GM21737 (cell line): Measurements from ENCODE around the gene RGS16.

Experiments
- ATAC-seq: cut with Tn5 transposase; IDR thresholded peaks from one replicate; pipeline ENCODE4 v1.9.1; 2021; ENCODE audit warnings: mild to moderate bottlenecking, moderate library complexity; ENCODE audit not compliant: unreplicated experiment

RGS16 gene

DNA sequence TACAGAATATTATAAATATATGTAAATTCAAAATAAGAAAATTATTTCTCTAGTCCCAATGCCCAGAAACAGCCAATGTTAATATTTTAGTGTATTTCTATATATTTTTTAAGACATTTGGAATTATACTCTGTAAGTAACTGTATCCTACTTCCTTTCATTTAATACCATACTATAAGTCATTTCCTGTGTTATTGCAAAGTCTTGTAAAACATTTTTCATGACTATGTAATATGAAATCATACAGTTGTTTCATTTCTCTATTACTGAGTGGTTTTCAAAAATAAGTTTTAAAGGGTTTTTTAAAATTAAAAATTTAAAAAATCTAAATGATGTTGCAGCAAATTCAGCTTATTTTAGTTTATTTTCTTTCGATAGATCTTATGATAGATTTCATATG, 17.1 kb downstream of the RGS16 start:
- no peak for ATAC-seq

DNA sequence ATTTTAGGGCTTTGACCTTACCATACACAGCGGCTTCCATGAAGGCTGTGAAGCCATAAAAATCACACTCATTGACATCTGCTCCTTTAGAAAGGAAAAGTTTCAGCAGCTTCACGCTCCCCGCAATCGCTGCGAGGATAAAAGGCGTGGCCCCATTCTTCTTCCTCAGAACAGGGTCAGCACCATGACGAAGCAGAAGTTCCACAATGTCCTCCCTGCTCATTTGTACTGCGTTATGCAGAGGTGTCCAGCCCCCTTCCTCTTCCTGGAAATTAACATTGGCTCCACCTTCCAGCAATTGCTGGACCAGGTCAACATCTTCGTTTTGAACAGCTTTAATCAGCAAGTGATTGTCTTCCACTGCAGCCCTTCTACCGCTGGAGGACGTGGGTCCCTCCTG, 17.8 kb downstream of the RGS16 start:
- ATAC-seq: no peak

DNA sequence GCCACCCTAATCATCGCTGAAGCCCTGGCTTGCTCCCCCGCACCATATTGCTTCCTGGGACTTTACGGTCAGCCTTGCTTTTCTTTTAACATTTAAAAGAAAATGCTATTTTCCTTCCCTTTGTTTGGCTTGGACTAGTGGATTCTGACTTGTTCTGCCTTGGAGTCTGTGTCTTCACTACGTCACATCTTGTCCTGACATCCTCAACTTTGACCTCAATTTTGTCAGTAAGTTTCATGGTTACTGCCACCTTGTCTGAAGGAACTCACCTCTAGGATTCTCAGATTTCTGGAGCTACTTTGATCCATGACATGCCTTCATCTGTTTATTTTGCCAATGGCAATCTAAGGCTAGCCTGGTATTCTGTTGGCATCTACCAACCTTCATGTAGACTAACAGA, 19.4 kb downstream of the RGS16 start:
- ATAC-seq: no peak

DNA sequence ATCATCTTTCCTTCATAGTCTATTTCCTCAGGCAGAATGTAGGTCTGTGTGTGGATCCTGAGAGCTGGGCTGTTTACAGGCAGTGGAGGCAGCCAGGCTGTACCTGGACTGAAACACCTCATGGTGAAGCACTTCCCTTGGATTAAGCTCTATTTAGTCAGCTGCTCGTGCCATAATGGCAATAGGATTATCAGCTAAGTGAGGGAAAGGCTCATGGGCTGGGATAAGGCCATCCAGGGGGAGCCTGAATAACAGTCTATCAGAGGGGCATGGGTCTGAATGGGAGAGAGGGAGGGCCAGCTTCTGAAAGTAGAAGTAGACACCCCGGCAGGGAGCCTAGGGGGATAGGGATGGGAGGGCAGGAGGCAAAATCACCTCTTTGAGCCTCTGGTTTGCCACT, 23.5 kb downstream of the RGS16 start:
- ATAC-seq: no peak

DNA sequence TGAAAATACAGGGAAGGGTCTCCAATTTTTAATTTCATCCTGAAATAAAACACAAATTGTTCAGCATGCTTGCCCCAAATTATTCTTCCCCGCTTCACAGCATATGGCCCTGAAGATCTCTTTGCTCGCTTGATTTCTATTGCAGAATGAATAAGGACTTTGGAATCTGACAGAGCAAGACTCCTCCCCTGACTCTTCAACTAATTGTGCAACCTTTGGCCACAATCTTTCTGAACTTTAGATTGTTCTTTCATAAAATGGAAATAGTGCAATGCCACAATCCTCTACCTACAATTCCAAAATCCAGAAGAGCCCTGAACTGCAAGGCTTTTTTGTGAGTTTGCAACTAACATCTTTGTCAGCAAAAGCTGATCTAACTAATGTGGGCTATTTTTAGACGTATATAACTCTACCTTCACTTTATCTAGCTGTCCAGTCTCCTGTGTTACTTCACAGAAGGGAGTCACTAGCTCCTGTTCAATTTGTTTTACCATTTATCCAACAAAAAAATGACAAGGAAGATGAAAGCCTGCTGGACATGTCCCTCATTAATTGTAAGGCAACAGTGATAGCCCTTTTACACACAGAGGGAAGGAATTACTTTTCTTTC, 28.5 kb downstream of the RGS16 start:
- ATAC-seq: no peak

DNA sequence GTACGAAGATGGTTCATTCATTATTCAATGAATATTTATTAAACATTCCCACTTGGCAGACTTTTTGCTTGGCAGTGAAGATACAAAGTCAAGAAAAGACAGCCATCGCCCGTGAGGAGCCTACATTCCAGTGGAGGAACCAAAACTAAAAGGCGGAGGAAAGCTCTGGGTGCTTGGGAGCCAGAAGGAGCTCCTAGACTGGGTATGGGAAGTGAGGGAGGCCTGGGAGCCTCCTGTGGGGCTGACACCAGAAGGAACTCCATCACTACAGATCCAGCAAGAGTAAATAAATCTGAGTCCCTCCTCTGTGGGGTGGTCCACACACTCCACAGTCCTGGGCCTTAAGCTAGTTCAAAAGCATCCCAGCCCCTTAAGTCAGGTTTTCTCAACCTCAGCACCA, 30.0 kb downstream of the RGS16 start:
- ATAC-seq: no peak

DNA sequence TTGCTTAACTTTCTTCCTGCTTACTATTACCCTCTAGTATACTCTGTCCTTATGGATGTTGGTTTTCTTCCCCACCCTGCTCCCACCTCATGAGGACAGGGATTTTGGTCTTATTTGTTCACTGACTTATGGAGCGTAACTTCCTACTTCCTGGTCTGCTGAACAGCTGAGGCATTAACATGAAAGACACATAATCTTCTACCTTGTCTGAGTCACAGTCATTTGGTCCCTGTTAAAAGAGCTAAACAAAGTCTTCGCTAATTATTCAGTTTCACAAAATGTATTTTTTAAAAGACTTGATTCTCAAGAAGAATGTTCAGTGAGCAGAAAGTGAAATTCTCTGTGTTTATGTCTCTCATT, 33.6 kb downstream of the RGS16 start:
- ATAC-seq: no peak

DNA sequence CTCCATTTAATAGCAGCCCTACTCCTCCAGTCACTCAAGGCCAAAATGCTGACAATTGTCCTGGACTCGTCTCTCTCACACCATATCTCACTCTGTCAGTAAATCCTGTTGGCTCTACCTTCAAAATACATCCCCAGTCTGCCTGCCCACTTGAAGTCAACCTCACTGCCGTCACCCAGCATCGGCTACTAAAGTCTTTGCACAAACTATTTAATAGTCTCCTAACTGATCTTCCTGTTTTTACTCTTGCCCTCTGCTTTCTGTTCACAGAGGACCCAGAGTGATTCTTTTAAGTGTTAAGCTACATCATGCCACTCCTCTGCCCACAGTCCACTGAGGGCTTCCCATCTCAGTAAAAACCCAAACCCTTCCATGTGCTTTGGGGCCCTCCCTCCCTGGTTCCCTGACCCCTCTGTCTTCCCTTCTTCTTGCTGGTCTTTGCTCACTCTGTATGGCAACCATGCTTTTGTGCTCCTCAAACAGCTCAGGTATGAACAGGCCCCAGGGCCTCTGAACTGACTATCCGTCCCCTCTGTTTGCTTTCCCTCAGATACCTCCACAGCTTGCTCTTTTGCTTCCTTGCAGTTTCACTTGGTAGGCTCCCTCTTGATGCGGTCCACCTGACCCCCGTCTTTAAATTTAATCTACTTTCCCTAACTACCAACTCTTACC, 34.1 kb downstream of the RGS16 start:
- ATAC-seq: no peak

DNA sequence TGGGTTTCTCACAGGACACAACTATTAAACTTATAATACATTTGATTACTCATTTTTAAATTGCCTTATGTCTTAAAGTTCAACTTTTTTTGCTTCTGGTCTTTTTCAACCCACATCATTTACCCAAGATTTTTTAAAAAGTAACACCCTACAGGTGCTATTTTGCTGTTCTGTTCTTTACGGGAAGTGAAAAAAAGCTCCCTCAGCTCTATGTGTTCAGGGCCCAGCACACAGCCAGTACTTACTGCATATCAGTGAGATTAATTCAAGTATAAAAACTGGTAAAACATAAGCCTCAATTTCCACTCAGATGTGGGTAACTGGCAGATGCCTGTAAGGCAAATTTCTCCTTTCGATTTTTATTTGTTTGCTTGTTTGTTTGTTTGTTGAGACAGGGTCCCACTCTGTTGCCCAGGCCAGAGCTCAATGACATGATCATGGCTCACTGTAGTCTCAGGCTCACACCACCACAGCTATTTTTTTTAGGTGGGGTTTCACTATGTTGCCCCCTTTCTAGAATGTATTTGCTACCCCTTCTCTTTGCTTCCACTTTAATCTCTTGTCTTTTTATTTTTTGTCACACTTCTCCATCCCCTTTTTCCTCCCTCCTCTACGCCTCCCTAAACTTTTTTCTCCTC, 35.4 kb downstream of the RGS16 start:
- no peak for ATAC-seq

DNA sequence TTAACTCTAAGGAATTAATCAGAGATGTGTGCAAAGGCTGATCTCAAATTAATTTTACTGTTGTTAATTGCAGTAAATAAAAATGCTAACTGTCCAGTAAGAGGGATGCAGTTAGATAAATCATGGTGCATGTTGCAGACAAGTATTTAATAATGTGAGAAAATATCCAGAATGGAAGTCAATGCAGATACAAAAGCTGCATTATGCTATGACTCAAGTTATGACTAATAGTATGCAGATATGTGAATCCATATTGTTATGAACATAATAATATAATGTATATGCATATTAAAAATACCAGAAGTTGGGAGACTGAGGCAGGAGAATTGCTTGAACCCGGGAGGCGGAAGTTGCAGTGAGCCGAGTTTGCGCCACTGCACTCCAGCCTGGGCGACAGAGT, 36.6 kb downstream of the RGS16 start:
- no peak for ATAC-seq

DNA sequence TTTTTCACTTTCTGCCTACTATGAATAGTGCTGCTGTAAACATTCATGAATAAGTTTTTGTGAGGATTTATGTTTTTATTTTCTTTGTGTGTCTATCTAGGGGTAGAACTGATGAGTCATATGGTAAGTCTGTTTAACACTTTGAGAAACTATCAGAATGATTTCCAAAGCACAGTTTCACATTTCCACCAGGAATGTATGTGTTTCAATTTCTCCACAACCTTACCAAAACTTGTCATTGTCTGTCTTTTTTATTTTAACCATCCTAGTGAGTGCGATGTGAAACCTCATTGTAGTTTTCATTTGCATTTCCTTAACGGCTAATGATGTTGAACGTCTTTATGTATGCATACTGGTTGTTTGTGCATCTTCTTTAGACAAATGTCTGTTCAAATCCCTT, 38.7 kb downstream of the RGS16 start:
- no peak for ATAC-seq

DNA sequence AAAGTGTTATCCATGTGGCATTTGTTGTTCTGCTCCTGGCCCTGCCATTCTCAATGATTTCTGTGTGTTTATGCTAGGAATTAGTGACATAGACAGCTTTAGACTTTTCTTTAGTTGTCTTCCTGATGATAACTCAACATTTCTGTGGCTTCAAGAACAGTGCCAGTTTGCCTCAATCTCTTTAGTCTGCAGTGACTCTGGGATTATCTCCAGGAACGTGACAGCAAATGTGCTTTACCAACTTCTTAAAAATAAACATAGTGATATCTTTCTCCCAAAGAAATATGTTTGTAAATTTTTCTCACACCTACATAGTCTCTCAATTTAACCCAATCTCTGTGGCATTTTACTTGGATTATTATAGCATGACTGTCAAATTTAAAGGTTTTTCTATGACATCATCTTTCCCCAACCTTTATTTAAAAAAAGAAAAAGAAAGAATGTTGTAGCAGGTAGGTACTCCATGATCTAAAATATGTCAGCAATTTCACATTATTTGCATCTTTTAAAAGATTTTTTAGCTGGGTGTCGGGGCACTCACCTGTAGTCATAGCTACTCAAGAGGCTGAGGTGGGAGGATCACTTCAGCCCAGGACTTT, 39.7 kb downstream of the RGS16 start:
- ATAC-seq: no peak

DNA sequence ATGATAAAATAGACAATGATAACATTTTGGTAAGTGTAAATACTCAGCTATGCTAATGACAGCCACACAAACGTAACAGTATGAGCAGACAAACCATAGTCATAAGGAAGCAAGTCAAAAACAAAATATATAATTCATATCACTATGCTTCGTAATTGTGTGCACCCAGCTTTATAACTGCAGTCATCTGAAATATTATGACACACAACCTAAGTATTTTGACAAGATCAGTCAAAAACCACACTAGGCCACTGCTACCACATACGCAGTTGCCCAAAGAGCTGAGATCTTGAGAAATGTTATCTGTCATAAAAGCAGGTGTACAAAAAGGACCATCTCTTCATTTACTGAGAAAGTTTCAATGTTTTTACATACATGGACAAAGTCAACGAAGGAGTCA, 41.1 kb downstream of the RGS16 start:
- no peak for ATAC-seq

DNA sequence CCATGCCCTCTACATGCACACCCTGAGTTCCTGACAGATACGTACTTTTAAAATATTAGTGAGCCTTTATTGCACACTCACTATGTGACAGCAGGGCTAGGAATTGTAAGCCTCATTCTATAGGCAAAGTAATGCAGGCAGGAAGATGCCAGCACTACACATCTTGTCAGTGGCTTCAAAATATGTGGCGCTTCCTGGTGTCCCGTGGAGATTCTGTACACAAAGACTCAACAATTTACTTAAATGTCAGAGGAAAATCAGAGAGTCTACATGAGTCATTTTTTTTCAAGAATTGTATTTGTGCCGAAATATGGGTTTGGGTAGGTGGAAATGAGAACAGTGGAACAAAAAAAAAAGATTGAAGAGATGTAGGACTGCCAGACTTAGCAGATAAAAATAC, 42.7 kb downstream of the RGS16 start:
- ATAC-seq: no peak

DNA sequence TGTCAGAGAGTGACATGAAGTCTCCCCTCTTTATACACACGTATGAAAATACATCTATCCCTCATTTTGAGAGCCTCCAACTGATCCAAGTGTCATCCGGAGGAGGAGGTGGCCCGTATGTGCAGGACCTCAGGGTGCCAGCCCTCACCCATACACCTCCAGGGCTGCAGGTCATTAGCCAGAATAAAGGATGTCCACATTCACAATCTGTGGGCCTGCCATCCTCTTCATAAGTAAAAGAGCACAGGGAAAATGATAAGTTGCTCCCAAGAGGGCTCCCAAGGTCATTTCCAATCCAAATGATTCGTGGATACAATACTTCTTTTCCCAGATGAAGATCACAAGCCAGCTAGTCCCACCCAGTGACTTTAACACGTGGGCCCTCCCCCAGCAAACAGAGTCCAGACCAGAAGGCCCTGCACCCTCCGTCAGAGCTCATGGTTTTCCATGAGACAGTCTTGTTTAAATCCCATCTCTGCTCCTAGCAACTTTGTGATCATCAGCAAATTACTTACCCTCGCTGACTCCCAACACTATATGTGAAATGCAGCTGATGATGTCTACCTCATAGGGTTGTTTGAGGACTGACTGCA, 43.7 kb downstream of the RGS16 start:
- no peak for ATAC-seq

DNA sequence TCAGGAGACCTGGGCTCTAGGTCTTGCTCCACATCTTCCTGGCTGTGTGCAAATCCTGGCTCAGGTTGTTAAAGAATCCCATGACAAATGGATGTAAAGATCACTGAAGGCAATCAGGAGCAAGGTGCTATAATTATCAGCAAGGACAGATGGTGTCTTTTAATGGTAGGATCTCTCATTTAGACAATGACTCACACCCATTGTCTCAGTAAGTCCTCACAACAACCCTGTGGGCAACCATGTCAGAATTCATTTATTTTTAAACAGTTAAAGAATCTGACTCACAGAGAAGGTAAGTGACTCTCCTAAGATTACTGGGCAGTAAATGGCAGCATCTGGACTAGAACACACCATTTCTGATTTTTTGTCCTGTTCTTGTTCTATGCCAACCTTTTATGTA, 47.9 kb downstream of the RGS16 start:
- ATAC-seq: no peak

DNA sequence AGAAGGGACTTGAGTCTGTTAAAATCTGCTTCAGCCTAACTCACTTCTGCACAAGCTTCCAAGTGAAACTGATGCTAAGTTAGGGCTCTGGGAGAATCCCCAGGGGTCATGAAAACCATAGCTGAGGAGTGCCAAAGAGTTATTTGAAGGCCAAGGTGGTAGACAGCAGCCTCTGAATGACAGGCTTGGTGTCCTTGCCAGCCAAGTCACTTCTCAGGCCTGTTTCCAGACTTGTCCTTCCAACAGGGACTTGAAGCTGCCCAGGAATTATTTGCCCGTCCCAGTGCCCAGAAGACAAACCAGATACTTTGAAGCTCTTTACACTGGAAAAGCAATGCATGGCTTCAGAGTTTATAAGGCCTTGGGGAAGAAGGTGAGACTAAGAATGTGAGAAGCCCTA, 48.7 kb downstream of the RGS16 start:
- ATAC-seq: no peak

DNA sequence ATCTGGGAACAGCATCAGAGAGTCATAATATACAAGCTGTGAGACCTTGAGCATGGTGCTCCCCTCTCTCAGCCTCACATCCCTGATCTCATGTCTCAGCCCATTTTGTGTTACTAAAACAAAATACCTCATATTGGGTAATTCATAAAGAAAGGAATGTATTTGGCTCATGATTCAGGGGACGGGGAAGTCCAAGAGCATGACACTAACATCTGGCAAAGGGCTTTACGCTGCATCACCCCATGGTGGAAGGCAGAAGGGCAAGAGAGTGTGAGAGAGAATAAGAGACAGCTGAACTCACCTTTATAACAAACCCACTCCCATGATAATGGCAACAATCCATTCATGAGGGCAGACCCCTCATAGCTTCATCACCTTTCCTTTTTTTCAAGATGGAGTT, 51.7 kb downstream of the RGS16 start:
- ATAC-seq: no peak

DNA sequence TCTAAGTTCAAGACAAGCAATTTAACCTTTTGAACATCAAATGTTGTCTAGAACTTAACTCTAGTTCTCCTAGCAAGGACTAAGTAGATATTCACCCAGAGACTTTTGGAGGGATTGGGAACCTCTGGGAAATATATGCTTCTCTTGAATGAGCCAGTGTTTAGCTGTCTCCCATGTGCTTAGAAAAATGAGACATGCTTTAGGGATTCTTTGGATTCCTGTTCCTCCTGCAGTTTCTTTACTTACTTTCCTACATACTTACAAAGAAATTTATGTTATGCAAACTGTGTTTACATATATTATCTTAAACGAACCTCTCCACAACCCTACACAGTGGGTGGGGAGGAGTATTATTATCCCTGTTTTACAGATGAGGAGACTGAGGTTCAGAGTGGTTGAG, 54.4 kb downstream of the RGS16 start:
- no peak for ATAC-seq

DNA sequence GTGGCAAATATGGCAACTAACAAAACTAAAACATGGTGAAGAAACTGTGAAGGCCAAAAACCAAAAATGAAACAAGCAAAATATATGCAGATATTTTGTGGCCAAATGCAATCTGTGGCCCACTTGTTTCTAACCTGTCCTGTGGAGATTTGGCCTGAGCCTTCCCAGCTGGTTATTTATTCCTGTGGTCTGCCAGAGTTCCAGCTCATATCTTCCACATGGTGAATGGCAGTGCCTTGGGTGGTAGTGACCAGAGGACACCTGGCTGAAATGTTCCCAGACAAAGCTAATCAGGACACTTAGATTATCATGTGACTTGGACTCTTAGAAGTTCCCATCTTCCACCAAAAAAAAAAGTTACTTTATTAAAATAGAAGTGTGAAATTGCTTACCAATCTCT, 54.8 kb downstream of the RGS16 start:
- no peak for ATAC-seq
